NCI-H2171 (cell line): ENCODE data around the gene SLC35F1.
"Not testable (repeated sequence)": the region's sequence is repeated elsewhere in the genome, so short reads cannot be mapped to it uniquely, and the experiment has no call there.

Experiments used
- DNase-seq: peaks from one replicate; lab custom pipeline; 2025; lab: John Stamatoyannopoulos, UW

Gene SLC35F1

GRCh38 chr6:117927866-117928265 lies 20.8 kb downstream of the SLC35F1 start:
- DNase-seq: no peak

GRCh38 chr6:117928833-117929232 lies 21.8 kb downstream of the SLC35F1 start:
- no peak for DNase-seq

GRCh38 chr6:117929501-117929900 lies 22.4 kb downstream of the SLC35F1 start:
- no peak for DNase-seq

GRCh38 chr6:117930645-117931044 lies 23.6 kb downstream of the SLC35F1 start:
- no peak for DNase-seq

GRCh38 chr6:117932001-117932400 lies 24.9 kb downstream of the SLC35F1 start:
- DNase-seq: no peak

GRCh38 chr6:117932676-117933075 lies 25.6 kb downstream of the SLC35F1 start:
- DNase-seq: no peak

- DNase-seq: no peak
Measured at GRCh38 chr6:117933471-117933870, 26.4 kb downstream of the SLC35F1 start.

GRCh38 chr6:117938311-117938995 lies 31.4 kb downstream of the SLC35F1 start:
- DNase-seq: no peak

- no peak for DNase-seq
Measured at GRCh38 chr6:117947234-117947633, 40.2 kb downstream of the SLC35F1 start.

- no peak for DNase-seq
Measured at GRCh38 chr6:117951783-117952182, 44.7 kb downstream of the SLC35F1 start.

- no peak for DNase-seq
Measured at GRCh38 chr6:117955684-117956256, 48.7 kb downstream of the SLC35F1 start.

GRCh38 chr6:117956386-117956785 lies 49.3 kb downstream of the SLC35F1 start:
- no peak for DNase-seq

- no peak for DNase-seq
Measured at GRCh38 chr6:117958536-117958935, 51.5 kb downstream of the SLC35F1 start.

- DNase-seq: no peak
Measured at GRCh38 chr6:117960877-117961276, 53.8 kb downstream of the SLC35F1 start.

- no peak for DNase-seq
Measured at GRCh38 chr6:117961301-117961700, 54.2 kb downstream of the SLC35F1 start.

GRCh38 chr6:117965763-117966162 lies 58.7 kb downstream of the SLC35F1 start:
- not testable (repeated sequence) for DNase-seq

- DNase-seq: no peak
Measured at GRCh38 chr6:117971637-117972036, 64.6 kb downstream of the SLC35F1 start.

GRCh38 chr6:117974914-117975627 lies 68.0 kb downstream of the SLC35F1 start:
- DNase-seq: no peak

GRCh38 chr6:117976030-117976651 lies 69.1 kb downstream of the SLC35F1 start:
- DNase-seq: peak; percentile 50

- no peak for DNase-seq
Measured at GRCh38 chr6:117985916-117986315, 78.9 kb downstream of the SLC35F1 start.

- no peak for DNase-seq
Measured at GRCh38 chr6:117986396-117986795, 79.3 kb downstream of the SLC35F1 start.

- no peak for DNase-seq
Measured at GRCh38 chr6:117989086-117989485, 82.0 kb downstream of the SLC35F1 start.

- DNase-seq: no peak
Measured at GRCh38 chr6:117990151-117990550, 83.1 kb downstream of the SLC35F1 start.
